CD4-positive, alpha-beta memory T cell (primary cell): Measurements from ENCODE around the gene NANOG. TPM values are rescaled to one million over a fixed set of nuclear protein-coding genes. Genes with fewer than 3 reads are reported as not detected.
"Not testable (repeated sequence)": the region's sequence is repeated elsewhere in the genome, so short reads cannot be mapped to it uniquely, and the experiment has no call there.

Experiments used
- CTCF ChIA-PET: fragments of 350-600 bp; sonication (Branson Sonifier 250); formaldehyde crosslinking; loops from one replicate; lab custom pipeline; 2021; ENCODE audit warnings: inconsistent platforms; ENCODE audit not compliant: partially characterized antibody; lab: Charles Lee
- POLR2A ChIA-PET: fragments of 350-600 bp; sonication (Branson Sonifier 250); formaldehyde crosslinking; loops from one replicate; lab custom pipeline; 2021; ENCODE audit not compliant: partially characterized antibody; lab: Charles Lee
- DNase-seq, 5 donors: peaks; one replicate each; pipeline versions ENCODE4 v3.0.0 to v3.0.0-alpha.2; 2020 to 2022; ENCODE audit warnings: mixed read lengths in 1 of 5
- H3K27ac ChIP-seq: one replicate; pipeline ENCODE4 v1.7.0; 2013; ENCODE audit warnings: low read depth, low read length
- H3K27me3 ChIP-seq: 2 replicates; pipeline ENCODE4 v1.7.0; 2013; ENCODE audit warnings: mild to moderate bottlenecking, low read length, moderate library complexity; ENCODE audit not compliant: insufficient read depth
- H3K36me3 ChIP-seq: 2 replicates; pipeline ENCODE4 v1.7.0; 2013; ENCODE audit warnings: mild to moderate bottlenecking, low read length, moderate library complexity; ENCODE audit not compliant: insufficient read depth
- H3K4me1 ChIP-seq: 2 replicates; pipeline ENCODE4 v1.7.0; 2013; ENCODE audit warnings: mild to moderate bottlenecking, low read length, moderate library complexity; ENCODE audit not compliant: insufficient read depth
- H3K4me3 ChIP-seq, 2 donors: one replicate each; pipeline ENCODE4 v1.7.0; 2013; ENCODE audit warnings: low read length in 2 of 2, mild to moderate bottlenecking in 1 of 2
- H3K9me3 ChIP-seq, 2 donors: one replicate each; pipeline ENCODE4 v1.7.0; 2013; ENCODE audit warnings: low read length in 2 of 2, control low read depth in 1 of 2; ENCODE audit not compliant: control insufficient read depth in 1 of 2
- H3K27ac Mint-ChIP-seq, 7 donors: one replicate each; pipeline ENCODE4 v1.8.0; 2020 to 2021; ENCODE audit warnings: mixed read lengths in 7 of 7, mild to moderate bottlenecking in 6 of 7, inconsistent platforms in 3 of 7, moderate library complexity in 3 of 7
- H3K27me3 Mint-ChIP-seq, 2 donors: one replicate each; pipeline ENCODE4 v1.8.0; 2020 to 2021; ENCODE audit warnings: mixed read lengths in 2 of 2
- H3K36me3 Mint-ChIP-seq, 2 donors: one replicate each; pipeline ENCODE4 v1.8.0; 2020 to 2021; ENCODE audit warnings: mixed read lengths in 2 of 2, inconsistent platforms in 1 of 2, mild to moderate bottlenecking in 1 of 2
- H3K4me1 Mint-ChIP-seq, 4 donors: one replicate each; pipeline ENCODE4 v1.8.0; 2020 to 2021; ENCODE audit warnings: mixed read lengths in 4 of 4, mild to moderate bottlenecking in 1 of 4
- H3K4me3 Mint-ChIP-seq, 8 donors: one replicate each; pipeline ENCODE4 v1.8.0; 2020 to 2021; ENCODE audit warnings: mixed read lengths in 8 of 8, mild to moderate bottlenecking in 7 of 8, moderate library complexity in 6 of 8, inconsistent platforms in 3 of 8
- H3K9me3 Mint-ChIP-seq, 8 donors: one replicate each; pipeline ENCODE4 v1.8.0; 2020 to 2021; ENCODE audit warnings: mixed read lengths in 8 of 8, mild to moderate bottlenecking in 5 of 8, inconsistent platforms in 3 of 8, moderate library complexity in 1 of 8
- intact Hi-C: fragments of 100-400 bp; cut with micrococcal nuclease; formaldehyde crosslinking; loops from one replicate; pipeline ENCODE4 v1.15.1; 2023
- polyA plus RNA-seq, 2 donors: library from polyadenylated mRNA; unstranded; fragments of 300-500 nt; fragmentation: Illumina TruSeq; gene quantifications; one replicate each; pipeline ENCODE4 v1.2.3, GENCODE V29; 2021
- total RNA-seq, 2 experiments: library from RNA; stranded (reverse); gene quantifications; one replicate each; pipeline ENCODE4 v1.2.3, GENCODE V29; 2021

NANOG gene
- total and polyA plus RNA-seq, 4 experiments from 2014 or later: not detected

GRCh38 chr12:7755668-7756067 lies 33.5 kb upstream of the NANOG start:
- not testable (repeated sequence) for H3K27ac ChIP-seq

GRCh38 chr12:7756993-7757392 lies 32.2 kb upstream of the NANOG start:
- Histone ChIP-seq H3K4me1 (no peaks in the 10 kb centered on the region), H3K27me3 (no peaks in the 10 kb centered on the region), H3K27ac (no peak overlapping the region), H3K9me3 (no peaks in the 10 kb centered on the region), H3K36me3 (no peaks in the 10 kb centered on the region), H3K4me3 (no peak overlapping the region)
- ChIA-PET POLR2A (no interaction called here), CTCF (no interaction called here)
- no peaks in the 10 kb centered on the region for H3K9me3 Mint-ChIP-seq
- H3K4me1 Mint-ChIP-seq: peaks cover 0 to 5% (median 4%) of the 10 kb centered on the region in 4 donors
- intact Hi-C loops: no loop called here
- no peak overlapping the region for H3K4me3 Mint-ChIP-seq
- H3K27me3 Mint-ChIP-seq: peaks cover 0 to 6% of the 10 kb centered on the region in 2 donors
- no peaks in the 10 kb centered on the region for H3K36me3 Mint-ChIP-seq
- DNase-seq: no peak
- peak overlapping the region in 1 of 7 donors; percentile 13 for H3K27ac Mint-ChIP-seq

More at GRCh38 chr12:7755668-7756067, 33.5 kb upstream of the NANOG start:
- H3K36me3 ChIP-seq, POLR2A ChIA-PET, H3K9me3 Mint-ChIP-seq, H3K9me3 ChIP-seq, CTCF ChIA-PET, H3K4me3 ChIP-seq, H3K27me3 Mint-ChIP-seq, H3K27me3 ChIP-seq, H3K36me3 Mint-ChIP-seq, H3K4me1 ChIP-seq, H3K4me1 Mint-ChIP-seq, intact Hi-C loops: not testable (repeated sequence)
- Mint-ChIP-seq H3K27ac (peak overlapping the region in 6 of 7 donors; percentile 9 to 75 (median 40)), H3K4me3 (peak overlapping the region; percentile 15 to 60 (median 34))
- peak in 3 of 5 donors; percentile 2 to 9 (median 3) for DNase-seq

GRCh38 chr12:7758766-7759140 lies 30.4 kb upstream of the NANOG start:
- Mint-ChIP-seq H3K27me3 (peaks cover 0 to 4% of the 10 kb centered on the region in 2 donors), H3K27ac (no peak overlapping the region), H3K4me3 (no peak overlapping the region), H3K4me1 (peaks cover 0 to 5% (median 2%) of the 10 kb centered on the region in 4 donors), H3K36me3 (no peaks in the 10 kb centered on the region), H3K9me3 (no peaks in the 10 kb centered on the region)
- ChIA-PET POLR2A (no interaction called here), CTCF (no interaction called here)
- no peak overlapping the region for H3K27ac ChIP-seq
- H3K4me1 ChIP-seq: no peaks in the 10 kb centered on the region
- intact Hi-C loops: no loop called here
- DNase-seq: no peak
- no peaks in the 10 kb centered on the region for H3K27me3 ChIP-seq
- H3K4me3 ChIP-seq: no peak overlapping the region
- H3K36me3 ChIP-seq: no peaks in the 10 kb centered on the region
- H3K9me3 ChIP-seq: no peaks in the 10 kb centered on the region

GRCh38 chr12:7769999-7770398 lies 19.2 kb upstream of the NANOG start:
- Histone ChIP-seq H3K27ac (no peak overlapping the region), H3K9me3 (no peaks in the 10 kb centered on the region), H3K4me3 (no peak overlapping the region), H3K27me3 (no peaks in the 10 kb centered on the region), H3K36me3 (no peaks in the 10 kb centered on the region), H3K4me1 (no peaks in the 10 kb centered on the region)
- intact Hi-C loops: no loop called here
- DNase-seq: no peak
- Mint-ChIP-seq H3K4me1 (no peaks in the 10 kb centered on the region), H3K9me3 (no peaks in the 10 kb centered on the region), H3K36me3 (no peaks in the 10 kb centered on the region), H3K4me3 (peak overlapping the region in 1 of 8 donors; percentile 18), H3K27ac (no peak overlapping the region), H3K27me3 (peaks cover 0 to 2% of the 10 kb centered on the region in 2 donors)
- POLR2A ChIA-PET: no interaction called here
- CTCF ChIA-PET: no interaction called here

GRCh38 chr12:7781274-7781673 lies 7.9 kb upstream of the NANOG start:
- no peaks in the 10 kb centered on the region for H3K4me1 Mint-ChIP-seq
- intact Hi-C loops: no loop called here
- no peak for DNase-seq
- no peak overlapping the region for H3K4me3 ChIP-seq
- no peaks in the 10 kb centered on the region for H3K27me3 ChIP-seq
- H3K27me3 Mint-ChIP-seq: peaks cover 0 to 4% of the 10 kb centered on the region in 2 donors
- no peak overlapping the region for H3K27ac ChIP-seq
- H3K27ac Mint-ChIP-seq: no peak overlapping the region
- H3K4me3 Mint-ChIP-seq: no peak overlapping the region
- ChIA-PET CTCF (no interaction called here), POLR2A (no interaction called here)
- H3K36me3 Mint-ChIP-seq: no peaks in the 10 kb centered on the region
- no peaks in the 10 kb centered on the region for H3K4me1 ChIP-seq
- no peaks in the 10 kb centered on the region for H3K9me3 ChIP-seq
- H3K9me3 Mint-ChIP-seq: no peaks in the 10 kb centered on the region
- H3K36me3 ChIP-seq: no peaks in the 10 kb centered on the region

- intact Hi-C loops: no loop called here
- POLR2A ChIA-PET: no interaction called here
- H3K36me3 Mint-ChIP-seq: no peaks in the 10 kb centered on the region
Observed at GRCh38 chr12:7782055-7782454, 7.1 kb upstream of the NANOG start.

GRCh38 chr12:7783433-7783832 lies 5.8 kb upstream of the NANOG start:
- H3K36me3 Mint-ChIP-seq, H3K9me3 ChIP-seq, H3K4me3 ChIP-seq, H3K9me3 Mint-ChIP-seq, DNase-seq, POLR2A ChIA-PET, H3K27me3 ChIP-seq, H3K27ac ChIP-seq, intact Hi-C loops, CTCF ChIA-PET, H3K27ac Mint-ChIP-seq, H3K36me3 ChIP-seq, H3K4me1 ChIP-seq, H3K4me1 Mint-ChIP-seq: not testable (repeated sequence)
- Mint-ChIP-seq H3K4me3 (peak overlapping the region in 1 of 8 donors; percentile 65), H3K27me3 (peaks cover 7 to 13% of the 10 kb centered on the region in 2 donors)

More at GRCh38 chr12:7782055-7782454, 7.1 kb upstream of the NANOG start:
- no peaks in the 10 kb centered on the region for H3K4me1 Mint-ChIP-seq
- Histone ChIP-seq H3K4me3 (no peak overlapping the region), H3K27ac (no peak overlapping the region), H3K27me3 (no peaks in the 10 kb centered on the region), H3K9me3 (no peaks in the 10 kb centered on the region), H3K36me3 (no peaks in the 10 kb centered on the region), H3K4me1 (no peaks in the 10 kb centered on the region)
- H3K9me3 Mint-ChIP-seq: peaks cover 0 to 1% (median 0%) of the 10 kb centered on the region in 8 donors
- H3K27me3 Mint-ChIP-seq: peaks cover 4 to 5% of the 10 kb centered on the region in 2 donors
- H3K4me3 Mint-ChIP-seq: peak overlapping the region in 1 of 8 donors; percentile 45
- no peak for DNase-seq
- peak overlapping the region in 1 of 7 donors; percentile 46 for H3K27ac Mint-ChIP-seq
- CTCF ChIA-PET: no interaction called here

- DNase-seq: no peak
- Histone ChIP-seq H3K36me3 (no peaks in the 10 kb centered on the region), H3K27me3 (no peaks in the 10 kb centered on the region), H3K4me1 (no peaks in the 10 kb centered on the region), H3K27ac (no peak overlapping the region), H3K9me3 (no peaks in the 10 kb centered on the region), H3K4me3 (no peak overlapping the region)
- ChIA-PET CTCF (interaction anchor here (2.1 kb wide), 1 partner anchor 23 kb away, joined by 6 read pairs; no protein-coding TSS in a partner anchor), POLR2A (no interaction called here)
- no peak overlapping the region for H3K4me3 Mint-ChIP-seq
- H3K27ac Mint-ChIP-seq: no peak overlapping the region
- no peaks in the 10 kb centered on the region for H3K36me3 Mint-ChIP-seq
- no peaks in the 10 kb centered on the region for H3K4me1 Mint-ChIP-seq
- peaks cover 7 to 17% of the 10 kb centered on the region in 2 donors for H3K27me3 Mint-ChIP-seq
- intact Hi-C loops: no loop called here
- peaks cover 0 to 1% (median 0%) of the 10 kb centered on the region in 8 donors for H3K9me3 Mint-ChIP-seq
Observed at GRCh38 chr12:7784701-7785100, 4.5 kb upstream of the NANOG start.
